NCI-H1092 treated with DMSO at 0.1 percent for 48 hours (cell line): Measurements from ENCODE around the gene FGL2.
"Not testable (repeated sequence)": the region's sequence is repeated elsewhere in the genome, so short reads cannot be mapped to it uniquely, and the experiment has no call there.

ENCODE experiments used
- DNase-seq: peaks from one replicate; lab custom pipeline; 2025; lab: John Stamatoyannopoulos, UW

Gene FGL2

GRCh38 chr7:77155601-77156377, 43.8 kb downstream of the FGL2 start:
- DNase-seq, result not testable (repeated sequence)

GRCh38 chr7:77154917-77155464, 44.6 kb downstream of the FGL2 start:
- DNase-seq, result not testable (repeated sequence)

GRCh38 chr7:77152232-77152631, 47.4 kb downstream of the FGL2 start:
- DNase-seq, result not testable (repeated sequence)
